A673 (cell line): ENCODE data around the gene UBA52.

ENCODE experiments used
- CTCF ChIP-seq: fragments of 300-800, 200-600 bp; sonication (generic); conservative IDR thresholded peaks from 2 replicates; pipeline ENCODE4 v1.5.1; 2017; ENCODE audit warnings: low read depth, mild to moderate bottlenecking, antibody characterized with exemption, low read length, moderate library complexity, mixed read lengths
- EZH2 ChIP-seq: fragments of 200-600 bp; sonication (generic); IDR thresholded peaks from 2 replicates; pipeline ENCODE4 v1.6.1; 2017; ENCODE audit warnings: borderline replicate concordance, low read depth, mild to moderate bottlenecking, mixed read lengths, antibody characterized with exemption, low read length; ENCODE audit not compliant: poor library complexity, severe bottlenecking

- TF ChIP-seq CTCF (no peak), EZH2 (no peak)
Measured at GRCh38 chr19:18612051-18612771, 40.6 kb downstream of the UBA52 start.
